ENCODE measurements around the gene ANK2.

ANK2 gene

GRCh38 chr4:113398441-113399143 is 349.1 kb downstream of the ANK2 start:
- H3K4me3 ChIP-seq (ENCODE audit: low read depth in 1 of 2, low read length in 1 of 2), result no peak overlapping the region
- H3K9me3 ChIP-seq, result no peaks in the 10 kb centered on the region
- H3K27ac ChIP-seq, result no peak overlapping the region
- H3K4me1 ChIP-seq (ENCODE audit: control insufficient read depth in 1 of 2, insufficient read depth in 1 of 2, low read depth in 1 of 2, low read length in 1 of 2), result no peaks in the 10 kb centered on the region
- no peaks in the 10 kb centered on the region for H3K36me3 ChIP-seq
- TF ChIP-seq CTCF (IDR thresholded peaks at IDR 0.05), result no peak
- H3K27me3 ChIP-seq, result no peaks in the 10 kb centered on the region

GRCh38 chr4:113404167-113404571 is 354.7 kb downstream of the ANK2 start:
- H3K9me3 ChIP-seq, result no peaks in the 10 kb centered on the region
- no peaks in the 10 kb centered on the region for H3K27me3 ChIP-seq
- no peaks in the 10 kb centered on the region for H3K4me1 ChIP-seq (ENCODE audit: control insufficient read depth in 1 of 2, insufficient read depth in 1 of 2, low read depth in 1 of 2, low read length in 1 of 2)
- TF ChIP-seq CTCF (IDR thresholded peaks at IDR 0.05), result no peak
- no peak overlapping the region for H3K4me3 ChIP-seq (ENCODE audit: low read depth in 1 of 2, low read length in 1 of 2)
- H3K36me3 ChIP-seq, result no peaks in the 10 kb centered on the region
- no peak overlapping the region for H3K27ac ChIP-seq

GRCh38 chr4:113404841-113405240 is 355.4 kb downstream of the ANK2 start:
- Histone ChIP-seq H3K36me3 (no peaks in the 10 kb centered on the region), H3K27ac (no peak overlapping the region), H3K9me3 (no peaks in the 10 kb centered on the region), H3K4me3 (ENCODE audit: low read depth in 1 of 2, low read length in 1 of 2) (no peak overlapping the region), H3K27me3 (no peaks in the 10 kb centered on the region), H3K4me1 (ENCODE audit: control insufficient read depth in 1 of 2, insufficient read depth in 1 of 2, low read depth in 1 of 2, low read length in 1 of 2) (no peaks in the 10 kb centered on the region)
- no peak for TF ChIP-seq CTCF (IDR thresholded peaks at IDR 0.05)

GRCh38 chr4:113405874-113406722 is 356.6 kb downstream of the ANK2 start:
- no peak for TF ChIP-seq CTCF (IDR thresholded peaks at IDR 0.05)
- Histone ChIP-seq H3K36me3 (no peaks in the 10 kb centered on the region), H3K27me3 (no peaks in the 10 kb centered on the region), H3K4me1 (ENCODE audit: control insufficient read depth in 1 of 2, insufficient read depth in 1 of 2, low read depth in 1 of 2, low read length in 1 of 2) (no peaks in the 10 kb centered on the region), H3K27ac (no peak overlapping the region), H3K9me3 (no peaks in the 10 kb centered on the region), H3K4me3 (ENCODE audit: low read depth in 1 of 2, low read length in 1 of 2) (no peak overlapping the region)

GRCh38 chr4:113406723-113407016 is 357.2 kb downstream of the ANK2 start:
- Histone ChIP-seq H3K4me1 (ENCODE audit: control insufficient read depth in 1 of 2, insufficient read depth in 1 of 2, low read depth in 1 of 2, low read length in 1 of 2) (no peaks in the 10 kb centered on the region), H3K4me3 (ENCODE audit: low read depth in 1 of 2, low read length in 1 of 2) (no peak overlapping the region), H3K36me3 (no peaks in the 10 kb centered on the region), H3K27me3 (no peaks in the 10 kb centered on the region), H3K9me3 (no peaks in the 10 kb centered on the region), H3K27ac (no peak overlapping the region)
- no peak for TF ChIP-seq CTCF (IDR thresholded peaks at IDR 0.05)
